Superior temporal gyrus (tissue), 1 donor: Measurements from ENCODE around the gene ERBB4.
A peak's percentile ranks its signal among the peaks of the same experiment; 100 is the strongest.
"Not testable (repeated sequence)": the region's sequence is repeated elsewhere in the genome, so short reads cannot be mapped to it uniquely, and the experiment has no call there.

Source experiments
- DNase-seq: peaks from one replicate; pipeline ENCODE4 v3.0.0-alpha.2; 2016; ENCODE audit errors: extremely low spot score

The ERBB4 gene

DNA sequence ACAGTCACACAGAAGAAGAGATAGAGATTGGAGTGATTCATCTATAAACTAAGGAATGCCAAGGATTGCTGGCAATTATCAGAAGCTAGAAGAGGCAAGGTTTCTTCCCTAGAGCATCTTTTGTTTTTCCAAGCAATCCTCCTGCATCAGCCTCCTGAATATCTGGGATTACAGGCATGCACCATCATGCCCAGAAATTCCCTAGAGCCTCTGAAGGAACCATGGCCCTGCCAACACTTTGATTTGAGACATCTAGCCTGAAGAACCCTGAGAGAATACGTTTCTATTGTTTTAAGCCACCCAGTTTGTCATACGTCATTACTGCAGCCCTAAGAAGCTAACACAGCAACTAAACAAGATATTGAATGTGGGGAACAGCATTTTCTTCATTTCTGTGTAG is 525.0 kb downstream of the ERBB4 start:
- DNase-seq, result no peak

DNA sequence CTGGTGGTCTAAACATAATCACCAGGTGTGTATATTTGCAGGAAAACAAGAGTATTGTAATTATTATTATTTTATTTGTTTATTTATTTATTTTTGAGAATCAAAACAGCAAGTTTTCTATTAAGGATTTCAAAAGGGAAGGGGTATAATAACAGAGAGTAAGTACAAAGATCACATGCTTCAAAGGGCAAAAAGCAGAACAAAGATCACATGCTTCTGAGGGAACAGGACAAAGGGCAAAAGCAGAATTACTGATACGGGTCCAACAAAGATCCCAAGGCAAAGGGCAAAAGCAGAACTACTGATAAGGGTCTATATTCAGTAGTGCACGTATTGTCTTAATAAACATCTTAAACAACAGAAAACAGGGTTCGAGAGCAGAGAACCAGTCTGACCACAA is 528.3 kb downstream of the ERBB4 start:
- not testable (repeated sequence) for DNase-seq

DNA sequence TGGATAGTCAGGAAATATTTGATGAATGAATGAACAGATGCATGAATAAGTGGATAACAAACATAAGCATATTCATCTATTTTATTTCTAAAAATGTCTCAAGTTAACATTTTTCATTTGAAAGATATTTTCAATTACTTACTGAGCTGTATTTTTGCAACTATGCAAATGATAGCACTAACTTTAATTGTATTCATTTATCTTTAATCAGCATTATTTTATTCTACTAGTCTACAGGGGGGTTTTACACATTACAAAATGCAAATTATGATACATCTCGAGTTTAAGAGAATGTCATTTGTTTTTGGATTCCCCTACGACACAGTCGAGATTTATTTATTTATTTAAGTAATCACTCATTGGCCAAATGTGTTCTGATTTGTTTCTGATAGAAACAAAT is 530.6 kb downstream of the ERBB4 start:
- DNase-seq, result no peak

DNA sequence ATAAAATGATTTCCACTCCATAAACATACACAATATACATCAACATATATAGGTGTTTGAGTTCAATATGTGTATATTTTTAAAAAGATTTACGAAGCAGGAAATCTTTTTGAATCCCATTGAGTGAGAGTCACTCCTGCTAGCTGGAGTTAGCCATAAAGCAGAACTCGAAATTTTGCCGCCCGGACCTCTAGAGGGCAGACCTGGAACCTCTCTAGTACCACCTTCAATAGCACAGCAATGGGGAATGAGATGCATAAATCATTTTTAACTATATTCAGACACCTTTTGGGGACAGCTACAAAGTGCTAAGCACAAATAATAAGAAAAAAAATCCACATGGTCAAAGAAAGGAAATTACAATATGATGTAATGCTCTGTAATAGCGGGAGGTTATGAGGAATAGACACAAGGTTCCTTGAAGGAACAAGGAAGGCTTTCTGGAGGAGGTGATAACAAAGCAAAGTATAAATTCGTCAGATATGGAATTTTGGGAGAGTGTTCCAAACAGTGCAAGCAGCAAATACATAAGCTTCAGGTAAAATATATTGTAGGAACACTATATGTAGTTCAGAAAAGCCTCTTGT is 533.4 kb downstream of the ERBB4 start:
- peak; percentile 54 for DNase-seq

DNA sequence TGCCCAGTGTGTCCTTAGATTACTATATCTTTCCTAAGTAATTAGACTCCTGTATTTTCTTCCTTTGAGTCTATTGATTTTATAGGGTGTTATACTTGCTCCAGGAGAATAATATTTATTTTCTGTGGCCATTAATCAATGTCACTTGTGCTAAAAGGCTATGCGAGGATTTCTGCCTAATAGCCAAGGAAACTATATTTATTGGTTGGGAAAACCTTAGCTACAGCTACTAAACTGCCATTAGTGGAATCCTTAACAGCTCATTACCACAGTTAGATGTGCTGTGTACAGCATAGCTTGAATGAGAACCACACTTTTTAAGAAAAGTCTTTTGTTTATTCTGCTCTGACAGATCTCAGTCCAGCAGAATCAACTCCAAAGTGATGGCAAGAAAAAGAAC is 537.3 kb downstream of the ERBB4 start:
- DNase-seq, result no peak

DNA sequence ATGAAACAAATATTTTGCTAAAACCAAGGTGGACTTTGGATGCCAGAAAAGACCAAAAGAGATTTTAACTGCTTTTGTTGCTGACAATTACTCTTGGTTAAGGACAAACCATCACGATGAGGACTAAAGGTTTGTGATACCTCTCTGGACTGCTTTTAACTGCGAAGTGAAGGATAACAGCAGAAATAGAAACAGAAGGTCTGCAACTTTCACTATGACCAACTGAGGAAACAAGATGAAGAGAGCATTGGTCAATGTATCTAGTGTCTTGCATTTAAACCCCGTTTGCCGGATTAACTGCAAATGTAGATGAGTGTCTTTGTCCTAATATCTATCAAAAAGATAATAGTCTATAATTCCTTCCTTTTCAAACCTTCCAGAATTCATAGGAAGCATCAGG is 541.7 kb downstream of the ERBB4 start:
- DNase-seq, result no peak

DNA sequence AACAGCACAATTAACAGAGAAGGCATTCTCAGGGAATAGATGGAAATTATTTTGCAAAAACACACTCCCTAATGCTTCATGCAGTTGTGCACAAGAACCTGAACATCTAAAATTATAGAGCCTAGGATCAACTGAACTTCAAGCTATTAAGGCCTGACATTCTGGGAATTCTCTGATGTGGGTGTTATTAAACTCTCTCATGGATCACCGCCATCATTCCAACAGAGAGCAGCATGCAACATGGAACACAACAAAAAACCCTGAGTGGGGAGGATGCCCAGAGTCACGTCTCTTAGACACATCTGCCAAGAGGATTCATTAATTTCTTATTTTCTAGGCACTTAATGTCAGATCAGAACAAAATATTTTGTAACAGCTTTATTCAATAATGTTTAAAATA is 543.8 kb downstream of the ERBB4 start:
- no peak for DNase-seq

DNA sequence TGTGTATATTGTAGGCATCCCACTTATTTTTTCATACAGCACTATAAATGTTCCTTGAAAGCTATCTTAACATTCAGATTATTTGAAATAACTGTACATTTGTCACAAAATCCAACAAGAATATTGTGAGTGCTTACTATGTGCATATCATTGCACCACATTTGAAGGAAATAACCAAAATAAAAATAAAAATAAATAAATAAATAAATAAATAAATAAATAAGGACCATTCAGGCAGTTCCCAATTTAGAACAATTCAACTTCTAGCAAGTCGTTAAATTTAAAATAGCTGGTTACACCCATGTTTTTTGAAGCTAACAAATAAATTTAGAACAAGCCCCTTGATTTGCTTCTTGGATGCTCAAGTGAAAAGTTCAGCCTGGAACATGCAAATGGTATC is 548.3 kb downstream of the ERBB4 start:
- no peak for DNase-seq

DNA sequence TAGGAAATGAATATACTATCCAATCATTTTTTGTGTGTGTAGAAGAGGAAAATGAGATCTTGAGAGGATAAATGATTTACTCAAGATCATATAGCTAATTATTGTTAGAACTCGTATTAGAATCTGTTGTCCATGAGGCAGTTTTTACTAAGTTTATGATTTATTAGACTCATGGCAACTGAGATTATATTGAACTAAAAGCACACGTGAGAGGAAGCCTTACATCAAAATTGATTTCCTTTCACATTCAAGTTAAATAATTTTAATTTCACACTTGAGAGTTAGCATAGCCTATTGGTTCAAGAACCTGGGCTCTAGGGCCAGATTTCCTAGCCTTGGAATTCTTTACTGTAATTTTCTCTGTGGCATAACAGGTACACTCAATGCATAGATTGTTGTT is 552.3 kb downstream of the ERBB4 start:
- no peak for DNase-seq

DNA sequence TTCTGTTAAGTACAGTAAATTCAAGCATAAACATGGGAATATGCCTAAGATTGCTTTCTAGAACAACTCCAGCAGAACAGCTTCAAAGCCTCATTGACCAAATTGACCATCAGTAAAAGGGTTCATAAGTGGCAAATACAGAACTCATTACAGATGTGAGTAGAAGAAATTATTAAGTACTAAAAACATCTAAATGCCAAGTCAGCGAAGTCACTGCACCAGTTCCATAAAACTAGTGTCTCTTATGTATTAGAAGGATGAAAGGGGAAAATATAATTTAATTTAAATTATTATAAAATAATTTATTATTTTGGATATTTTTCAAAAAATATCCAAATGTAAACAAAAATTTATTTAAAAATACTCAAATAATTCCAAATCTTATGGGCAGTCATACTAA is 553.2 kb downstream of the ERBB4 start:
- no peak for DNase-seq

DNA sequence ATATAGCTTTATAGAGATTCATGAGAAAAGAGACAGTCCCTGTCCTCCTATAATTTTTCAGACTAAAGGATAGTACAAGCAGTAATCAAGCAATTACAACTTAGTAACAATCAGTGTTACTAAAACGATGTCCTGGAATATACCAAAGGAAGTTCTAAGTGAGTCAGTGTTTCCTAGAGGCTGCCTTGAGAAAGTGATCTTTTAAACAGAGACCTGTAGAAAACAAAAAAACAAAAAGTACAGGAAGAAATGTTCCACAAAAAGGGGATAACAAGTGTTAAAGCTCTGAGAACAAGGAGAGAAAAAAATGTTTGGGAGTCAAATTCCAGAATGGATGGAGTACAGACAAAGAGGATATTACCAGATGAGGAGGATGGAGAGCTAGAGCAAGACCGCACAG is 556.4 kb downstream of the ERBB4 start:
- no peak for DNase-seq

DNA sequence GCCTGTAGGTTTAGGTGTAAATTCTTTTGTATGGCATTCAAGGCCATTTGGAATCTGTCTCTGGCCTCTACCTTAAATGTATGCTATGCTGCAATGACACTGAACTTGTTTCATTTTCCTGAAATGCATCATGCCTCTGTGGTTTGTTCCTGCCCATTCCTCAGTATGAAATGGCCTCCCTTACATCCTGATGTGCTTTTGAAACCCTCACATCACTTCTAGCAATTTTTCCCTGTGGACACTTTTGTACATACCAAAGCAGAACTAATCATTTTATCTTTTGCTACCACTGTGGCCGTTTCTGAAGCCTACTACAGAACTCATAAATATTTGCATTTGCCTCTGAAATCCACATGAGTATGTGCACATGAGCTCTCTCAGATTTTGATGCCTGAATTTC is 557.2 kb downstream of the ERBB4 start:
- DNase-seq, result no peak

DNA sequence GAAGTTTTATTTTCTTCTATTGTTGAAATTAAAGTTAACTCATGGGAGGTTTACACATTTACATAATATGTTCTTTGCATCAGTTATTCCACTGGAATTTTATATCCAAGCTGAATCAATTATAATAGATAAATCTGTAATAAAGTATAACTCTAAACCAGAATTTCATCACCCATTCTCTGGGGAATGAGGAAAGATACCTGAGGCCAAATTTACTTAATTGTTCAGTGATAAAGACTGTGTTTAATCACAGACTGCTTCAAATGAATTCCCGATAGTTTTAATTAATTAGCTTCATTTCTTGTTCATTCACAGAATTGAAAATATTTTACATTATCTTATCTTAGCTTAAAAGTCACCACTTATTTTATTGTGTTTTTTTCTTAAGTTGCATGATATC is 562.5 kb downstream of the ERBB4 start:
- DNase-seq, result no peak

DNA sequence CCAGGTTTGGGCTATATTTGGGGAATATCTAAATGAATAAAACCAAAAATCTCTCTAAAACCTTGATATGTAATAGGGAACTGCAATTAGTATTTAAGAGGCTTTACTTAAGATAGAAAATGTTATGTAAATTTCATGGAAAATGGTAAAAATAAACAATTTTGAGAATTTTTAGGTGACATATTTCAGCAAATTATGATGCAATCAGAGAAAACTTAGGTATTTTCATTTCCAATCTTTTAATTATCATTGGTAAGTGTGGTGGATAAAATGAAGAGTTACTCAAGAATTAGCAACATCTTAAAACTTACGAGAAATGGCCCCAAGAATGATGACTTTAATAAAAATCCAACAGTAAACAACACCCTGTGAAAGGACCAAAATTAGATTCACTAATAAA is 571.4 kb downstream of the ERBB4 start:
- no peak for DNase-seq

DNA sequence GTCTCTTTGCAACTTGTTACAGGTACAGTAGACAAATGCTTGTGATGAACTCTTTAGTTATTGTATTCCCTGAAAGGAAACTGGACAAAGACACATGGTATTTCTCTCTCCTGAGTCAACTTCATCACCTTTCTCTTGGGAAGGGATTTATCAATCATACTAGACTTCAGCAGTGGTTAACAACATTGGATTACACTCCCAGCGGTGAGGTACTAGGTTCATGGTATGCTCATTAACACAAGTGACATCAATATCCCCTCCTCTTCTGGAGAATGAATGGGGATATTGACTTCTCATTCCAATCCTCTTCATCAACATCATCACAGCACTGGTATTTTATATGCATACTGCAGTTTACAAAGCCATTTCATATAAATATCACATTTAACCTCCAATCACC is 574.6 kb downstream of the ERBB4 start:
- DNase-seq, result no peak

DNA sequence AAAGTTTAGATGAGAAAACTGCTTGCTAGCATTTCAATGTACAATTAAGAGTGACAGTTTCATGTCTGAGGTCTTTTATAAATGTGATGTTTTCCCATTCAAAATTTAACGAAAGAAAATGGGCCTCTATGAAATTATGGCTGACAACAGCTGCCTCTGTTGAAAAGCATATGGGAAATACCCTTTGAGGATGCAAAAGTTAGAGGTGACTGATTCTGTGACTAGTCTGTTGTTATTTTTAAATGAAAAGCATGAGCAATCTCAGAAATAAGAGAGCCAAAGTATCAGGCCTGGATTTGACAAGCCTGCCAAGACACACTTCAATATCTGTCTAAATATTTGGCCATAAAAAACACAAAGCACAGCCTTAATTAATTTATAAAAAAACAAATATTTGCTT is 580.8 kb downstream of the ERBB4 start:
- DNase-seq, result no peak

DNA sequence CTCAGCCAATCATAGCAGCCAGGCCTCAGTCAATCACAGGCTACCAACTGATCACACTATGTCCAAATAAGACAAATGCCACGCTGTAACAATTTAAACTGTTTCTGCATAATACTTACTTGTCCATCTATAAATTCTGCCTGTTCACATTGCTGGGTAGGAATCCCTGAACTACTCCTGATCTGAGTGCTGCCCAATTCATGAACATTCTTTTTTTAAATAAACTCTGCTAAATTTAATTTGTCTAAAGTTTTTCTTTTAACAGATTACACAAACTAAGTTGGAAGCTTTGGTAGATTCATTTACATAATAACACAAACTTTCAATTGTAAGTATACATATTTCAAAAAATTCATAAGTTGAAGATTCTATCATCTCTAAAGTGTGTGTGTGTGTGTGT is 583.0 kb downstream of the ERBB4 start:
- no peak for DNase-seq

DNA sequence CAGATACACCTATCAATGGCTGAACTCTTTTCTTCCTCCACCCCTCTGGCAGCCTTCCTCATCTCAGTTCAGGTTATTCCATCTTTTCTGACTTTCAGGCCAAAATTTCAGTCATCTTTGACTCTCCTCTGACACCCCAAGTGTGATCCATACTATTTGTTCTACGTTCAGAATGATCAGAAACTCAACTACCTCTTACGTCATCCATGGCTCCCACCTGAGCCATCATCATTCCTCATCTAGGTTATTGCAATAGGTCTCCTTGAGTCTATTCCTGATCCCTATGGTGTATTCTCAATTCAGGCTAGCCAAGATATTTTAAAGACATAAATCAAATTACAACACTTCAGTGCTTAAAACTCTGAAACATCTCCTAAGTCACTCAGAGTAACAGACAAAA is 589.7 kb downstream of the ERBB4 start:
- no peak for DNase-seq

DNA sequence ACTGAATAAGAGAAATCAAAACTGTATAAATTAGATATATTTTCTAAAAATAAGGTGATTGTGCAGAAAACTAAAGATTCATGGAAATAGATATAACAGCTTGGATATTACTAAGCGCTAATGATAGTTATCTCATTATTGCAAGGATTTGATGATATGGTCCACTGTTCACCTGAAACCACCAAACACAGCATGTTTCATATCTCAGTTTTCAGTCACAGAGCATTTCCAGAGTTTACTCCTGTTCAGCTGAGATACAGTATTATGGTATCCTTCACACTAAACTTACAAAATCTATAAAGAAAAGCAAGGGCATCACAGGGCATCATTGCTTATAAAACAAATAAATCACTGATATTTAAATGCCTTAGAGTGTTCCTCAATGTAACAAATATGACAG is 591.6 kb downstream of the ERBB4 start:
- no peak for DNase-seq

DNA sequence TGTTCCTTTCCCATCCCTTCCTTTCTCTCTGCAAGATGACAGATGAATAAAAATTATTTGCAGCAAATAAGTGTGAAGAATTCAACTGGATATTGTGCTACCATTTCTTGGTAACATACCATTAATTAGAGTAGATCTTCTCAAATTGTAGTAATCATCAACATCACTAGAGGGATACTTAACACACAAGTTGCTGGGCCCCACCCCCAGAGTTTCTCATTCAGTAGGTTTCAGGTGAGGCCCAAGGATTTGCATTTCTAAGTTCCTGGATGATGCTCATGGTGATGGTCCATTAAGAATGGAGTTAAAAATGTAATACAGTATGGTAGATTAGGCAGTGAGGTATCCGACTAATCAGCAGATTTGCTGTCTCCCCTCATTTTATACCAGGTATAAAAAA is 594.0 kb downstream of the ERBB4 start:
- no peak for DNase-seq

DNA sequence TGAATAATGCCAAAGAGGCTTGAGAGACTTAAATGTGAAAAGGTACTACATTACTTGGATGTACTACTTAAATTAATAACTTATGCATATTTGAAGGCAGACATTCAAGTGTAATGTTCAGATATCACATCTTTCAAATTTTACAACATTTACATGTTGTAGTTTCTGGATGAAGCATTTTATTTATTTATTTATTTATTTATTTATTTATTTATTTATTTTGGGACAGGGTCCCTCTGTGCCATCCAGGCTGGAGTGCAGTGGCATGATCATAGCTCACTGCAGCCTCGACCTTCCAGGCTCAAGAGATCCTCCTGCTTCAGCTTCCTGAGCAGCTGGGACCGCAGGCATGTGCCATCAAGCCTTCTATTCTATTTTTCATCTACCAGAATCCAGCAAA is 596.4 kb downstream of the ERBB4 start:
- DNase-seq, result no peak

DNA sequence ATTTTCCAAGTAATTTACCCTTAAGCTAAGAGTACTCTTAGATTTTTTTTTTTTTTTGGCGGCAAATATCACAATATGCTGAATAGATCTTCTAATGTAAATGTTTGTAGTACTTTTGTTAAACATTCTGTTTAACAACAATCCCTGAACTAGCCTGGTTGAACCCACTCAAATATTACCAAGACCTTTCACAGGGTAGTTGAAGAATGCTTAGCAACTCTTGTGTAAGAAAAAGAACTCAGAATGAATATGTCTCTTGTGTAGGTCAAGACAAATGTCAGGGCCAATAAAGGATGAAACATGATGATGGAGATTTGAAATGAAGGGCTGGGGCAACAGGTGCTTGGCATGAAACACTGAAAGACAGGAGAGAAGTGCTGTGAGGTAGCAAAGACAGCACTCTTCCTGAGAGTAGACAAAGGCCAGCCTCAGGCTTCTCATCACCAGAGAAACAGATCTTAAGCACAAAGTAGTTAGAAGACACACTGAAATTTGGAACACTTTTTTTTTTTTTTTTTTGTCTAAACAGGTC is 597.3 kb downstream of the ERBB4 start:
- DNase-seq, result no peak

DNA sequence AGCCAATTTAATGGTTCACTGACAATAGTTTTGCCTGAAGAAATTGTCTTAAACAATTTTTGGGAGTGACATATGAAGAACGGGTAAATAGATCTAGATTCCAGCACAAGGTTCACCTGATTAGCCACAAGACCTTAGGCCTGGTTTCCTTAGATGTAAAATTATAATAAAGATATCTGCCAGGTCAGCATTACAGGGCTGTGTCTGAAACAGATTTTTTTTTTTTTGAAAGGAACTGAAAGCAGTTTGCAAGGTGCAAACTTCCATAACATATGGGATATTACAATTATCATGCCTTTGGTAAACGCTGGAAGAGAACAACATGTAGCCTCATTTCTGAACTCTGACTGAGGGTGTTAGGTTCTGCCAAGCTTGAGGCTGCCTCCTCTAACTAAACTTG is 599.4 kb downstream of the ERBB4 start:
- DNase-seq, result no peak

DNA sequence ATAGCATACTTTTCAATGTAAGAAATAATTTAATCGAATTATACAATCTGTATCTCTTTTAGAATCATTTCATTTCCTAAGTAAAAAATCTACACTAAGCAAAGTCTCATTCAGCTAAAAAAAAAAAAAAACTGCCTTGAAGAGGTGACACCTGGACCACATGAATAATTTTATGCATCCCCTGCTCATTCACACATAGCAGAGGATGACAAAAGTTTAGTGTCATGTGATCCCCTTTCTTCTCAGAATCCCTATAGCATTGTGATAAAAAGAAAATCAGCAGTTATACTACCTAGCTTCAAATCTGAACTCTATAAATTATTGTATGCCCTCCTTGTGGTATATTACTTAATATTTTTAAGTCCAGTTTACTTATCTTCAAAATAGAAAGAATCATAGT is 603.8 kb downstream of the ERBB4 start:
- DNase-seq, result no peak

DNA sequence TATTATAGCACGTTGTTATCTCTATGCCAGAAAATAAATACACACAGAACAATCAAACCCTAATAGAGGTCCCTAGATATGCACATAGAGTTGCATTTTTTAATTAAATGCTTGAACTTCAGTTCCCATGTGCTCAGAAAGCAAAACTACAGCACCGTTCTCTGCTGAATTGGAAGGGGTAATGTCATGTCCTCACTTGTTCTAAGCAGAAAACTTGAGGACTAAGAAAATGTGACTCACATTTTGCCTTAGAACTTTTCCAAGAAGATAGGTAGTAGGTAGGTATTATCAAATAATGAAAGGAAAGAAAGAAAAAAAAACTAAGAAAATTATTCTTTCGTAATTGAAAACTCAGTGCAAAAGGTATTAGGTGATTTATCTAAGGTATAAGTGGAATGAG is 607.3 kb downstream of the ERBB4 start:
- DNase-seq, result no peak
